Activated CD8-positive, alpha-beta memory T cell treated with anti-CD3 and anti-CD28 coated beads for 1 hour (primary cell): ENCODE results near the gene MVB12A.

Experiments
- DNase-seq, 2 donors: peaks; one replicate each; pipeline ENCODE4 v3.0.0-alpha.2; 2020; ENCODE audit warnings: low read depth in 1 of 2; ENCODE audit errors: extremely low read depth in 1 of 2

MVB12A gene

DNA sequence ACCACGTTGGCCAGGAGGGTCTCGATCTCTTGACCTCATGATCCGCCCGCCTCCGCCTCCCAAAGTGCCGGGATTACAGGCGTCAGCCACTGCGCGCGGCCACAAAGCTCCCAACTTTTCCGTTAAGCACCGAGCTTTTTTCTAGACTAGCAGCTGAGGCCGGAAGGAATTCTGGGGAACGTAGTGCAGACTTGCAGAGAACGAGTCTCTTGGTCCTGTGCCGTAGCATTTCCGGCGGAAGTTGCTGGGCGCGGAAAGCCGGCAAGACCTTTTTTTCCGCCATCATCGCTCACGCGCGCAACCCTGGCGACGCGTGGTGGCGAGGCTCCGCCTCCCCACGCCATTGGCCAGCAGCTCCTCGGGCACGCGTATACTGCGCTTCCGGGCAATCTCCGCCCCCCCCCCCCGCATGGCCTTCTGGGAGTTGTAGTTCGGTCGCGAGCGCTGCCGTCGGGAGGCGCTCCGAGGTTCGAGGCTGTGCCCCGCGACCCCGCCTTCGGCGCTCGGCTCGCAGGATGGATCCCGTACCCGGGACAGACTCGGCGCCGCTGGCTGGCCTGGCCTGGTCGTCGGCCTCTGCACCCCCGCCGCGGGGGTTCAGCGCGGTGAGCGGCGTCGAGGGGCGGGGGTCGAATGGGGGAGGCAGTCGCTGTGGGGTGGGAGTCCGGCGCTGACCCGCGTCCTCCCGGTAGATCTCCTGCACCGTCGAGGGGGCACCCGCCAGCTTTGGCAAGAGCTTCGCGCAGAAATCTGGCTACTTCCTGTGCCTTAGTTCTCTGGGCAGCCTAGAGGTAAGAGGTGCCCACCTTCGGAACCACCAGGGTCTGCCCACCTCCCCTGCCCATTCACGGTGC, at the start of gene MVB12A:
MVB12A (plus strand) TSS at position 427 of the 854 bp plus-strand sequence; CDS start at position 516, 89 bp downstream.
- peak; percentile 86 to 91 for DNase-seq

DNA sequence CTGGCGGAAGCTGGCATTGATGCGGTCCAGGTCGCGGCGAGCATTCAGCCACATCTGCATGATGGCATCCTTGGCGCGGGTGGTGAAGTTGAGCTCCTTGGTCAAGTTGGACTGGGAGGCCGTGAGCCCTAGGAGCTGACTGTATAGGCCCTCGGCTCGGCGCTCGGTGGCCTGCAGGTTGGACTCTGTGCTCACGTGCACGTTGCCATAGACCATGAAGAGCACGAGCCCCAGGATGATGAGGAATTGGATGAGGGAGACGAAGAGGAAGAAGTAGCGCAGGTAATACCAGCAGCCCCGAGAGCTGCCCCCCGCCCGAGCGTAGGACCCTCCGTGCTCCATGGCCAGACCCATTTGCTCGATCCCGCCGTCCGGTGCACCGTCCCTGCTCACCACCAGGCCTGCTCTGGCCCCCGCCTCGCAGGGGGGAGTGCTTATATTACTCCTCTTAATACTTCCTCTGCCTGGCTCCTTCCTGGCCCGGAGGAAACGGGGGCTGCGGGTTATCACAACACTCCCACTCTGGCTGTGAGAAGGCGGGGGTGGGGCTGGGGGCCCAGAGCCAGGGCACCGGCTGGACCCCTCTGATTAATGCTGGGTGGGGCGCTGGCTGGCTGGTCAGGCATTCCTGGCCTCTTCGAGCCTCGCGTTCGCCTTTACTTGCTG, 42.8 kb upstream of the MVB12A start, which contains the start of gene PLVAP:
PLVAP (minus strand) TSS at position 408 of the 666 bp plus-strand sequence; CDS start at position 354, 54 bp downstream.
- DNase-seq: no peak

DNA sequence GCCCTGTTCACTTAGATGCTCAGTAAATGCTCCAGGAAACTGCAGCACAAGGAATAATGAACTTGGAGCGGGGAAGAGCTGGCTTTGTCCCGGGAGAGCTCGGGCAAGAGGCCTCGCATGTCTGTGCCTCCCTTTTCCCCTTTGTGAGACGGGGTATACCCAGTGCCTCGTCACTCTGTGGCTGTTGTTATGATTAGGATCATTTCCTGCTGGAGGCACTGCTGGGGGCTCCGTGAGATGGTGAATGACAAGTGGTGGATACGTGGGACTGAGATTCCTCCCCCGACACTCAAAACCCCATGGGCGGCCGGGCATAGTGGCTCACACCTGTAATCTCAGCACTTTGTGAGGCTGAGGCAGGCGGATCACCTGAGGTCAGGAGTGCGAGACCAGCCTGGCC, 41.6 kb upstream of the MVB12A start:
- no peak for DNase-seq

DNA sequence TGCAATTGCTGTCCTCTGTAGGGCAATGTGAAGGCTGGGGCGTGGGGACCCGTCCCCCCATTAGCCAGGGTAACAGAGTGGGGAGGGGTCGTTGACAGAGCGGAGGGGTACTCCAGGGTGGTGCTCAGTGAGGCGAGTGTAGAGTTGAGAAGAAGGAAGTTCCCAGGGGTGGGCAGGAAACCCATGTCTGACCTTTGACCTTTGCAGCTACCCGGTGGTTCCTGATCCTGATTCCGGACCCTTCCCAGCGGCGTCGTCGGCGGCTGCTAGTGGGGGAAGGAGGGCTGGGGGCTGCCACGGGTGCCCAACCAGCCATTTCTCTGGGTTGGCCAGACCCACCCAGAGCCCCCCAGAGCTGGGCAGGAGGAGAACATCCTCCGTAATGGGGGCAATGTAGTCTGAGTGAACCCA, 40.6 kb upstream of the MVB12A start:
- DNase-seq: no peak

DNA sequence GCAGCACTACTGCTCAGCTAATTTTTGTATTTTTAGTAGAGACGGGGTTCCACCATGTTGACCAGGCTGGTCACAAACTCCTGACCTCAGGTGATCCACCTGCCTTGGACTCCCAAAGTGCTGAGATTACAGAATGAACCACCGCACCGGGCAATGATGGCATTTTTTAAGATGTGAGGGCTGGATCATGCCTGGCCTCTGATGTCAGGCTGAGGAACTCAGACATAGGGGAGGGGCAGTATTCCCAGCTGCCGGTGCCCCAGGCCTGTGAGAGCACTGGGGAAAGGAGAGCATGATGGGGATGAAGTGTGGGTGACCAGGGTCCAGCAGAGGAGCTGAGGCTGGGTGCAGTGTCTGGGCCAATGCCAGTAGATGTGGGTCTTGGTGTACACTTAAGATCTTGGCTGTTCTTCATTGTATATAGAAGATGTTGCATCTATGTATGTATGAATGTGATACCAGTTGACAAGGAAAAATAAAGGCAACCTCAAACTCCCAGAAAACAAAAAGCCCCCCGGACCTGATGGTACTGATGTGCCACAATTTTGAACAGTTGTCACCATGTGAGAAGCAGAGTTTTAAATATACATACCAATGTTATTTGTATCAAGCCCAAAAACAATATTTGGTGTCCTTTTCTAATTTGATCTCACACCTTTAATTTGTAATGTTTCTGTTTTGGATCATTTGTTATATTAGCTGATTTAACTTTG, 39.3 kb upstream of the MVB12A start:
- no peak for DNase-seq

DNA sequence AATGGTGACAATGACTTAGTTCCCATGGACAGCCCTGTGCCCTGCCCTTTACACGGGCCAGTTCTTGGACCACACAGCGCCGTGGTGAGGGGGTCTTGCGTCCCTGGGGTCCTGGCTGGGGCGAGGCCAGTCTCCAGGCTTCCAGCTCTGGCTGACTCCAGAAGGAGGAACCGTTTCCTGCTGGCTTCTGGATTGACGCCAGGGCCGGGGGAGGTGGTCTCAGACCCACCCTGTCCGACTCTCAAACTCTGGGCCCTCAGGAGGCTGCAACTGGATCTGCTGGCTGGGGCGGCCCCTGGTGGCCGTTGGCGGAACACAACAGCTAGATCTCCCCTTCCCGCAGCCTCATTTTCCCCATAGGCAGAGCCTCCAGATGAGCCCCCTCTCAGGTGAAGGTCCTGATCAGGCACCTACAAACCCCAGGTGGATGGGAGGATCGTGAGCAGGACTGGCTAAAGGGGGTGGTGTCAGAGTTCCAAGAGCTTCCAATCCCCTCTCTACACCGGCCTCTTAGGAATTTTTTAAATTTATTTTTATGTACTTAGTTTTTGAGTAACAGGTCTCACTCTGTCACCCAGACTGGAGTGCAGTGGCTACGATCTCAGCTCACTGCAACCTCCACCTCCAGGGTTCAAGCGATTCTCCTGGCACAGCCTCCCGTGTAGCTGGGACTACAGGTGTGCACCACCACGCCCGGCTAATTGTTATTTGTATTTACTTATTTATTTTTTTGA, 33.8 kb upstream of the MVB12A start:
- peak in 1 of 2 donors; percentile 54 for DNase-seq

DNA sequence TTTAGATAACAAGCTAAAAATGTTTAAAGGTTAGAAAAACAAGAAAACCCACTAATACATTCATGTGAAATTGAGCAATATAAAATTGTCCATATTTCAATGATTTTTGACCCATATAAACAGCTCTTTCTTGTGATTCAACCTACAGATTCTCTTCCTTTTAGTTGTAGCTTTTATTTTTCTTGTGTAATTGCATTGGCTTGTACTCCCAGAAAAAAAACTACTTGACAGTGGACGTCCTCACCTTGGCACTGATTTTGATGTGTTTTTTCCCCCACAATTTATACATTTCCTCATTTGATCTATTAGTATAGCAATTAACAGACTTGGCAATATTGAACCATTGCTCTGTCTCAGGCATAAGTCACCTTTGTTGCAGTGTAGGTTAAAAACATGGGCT, 30.6 kb upstream of the MVB12A start:
- no peak for DNase-seq

DNA sequence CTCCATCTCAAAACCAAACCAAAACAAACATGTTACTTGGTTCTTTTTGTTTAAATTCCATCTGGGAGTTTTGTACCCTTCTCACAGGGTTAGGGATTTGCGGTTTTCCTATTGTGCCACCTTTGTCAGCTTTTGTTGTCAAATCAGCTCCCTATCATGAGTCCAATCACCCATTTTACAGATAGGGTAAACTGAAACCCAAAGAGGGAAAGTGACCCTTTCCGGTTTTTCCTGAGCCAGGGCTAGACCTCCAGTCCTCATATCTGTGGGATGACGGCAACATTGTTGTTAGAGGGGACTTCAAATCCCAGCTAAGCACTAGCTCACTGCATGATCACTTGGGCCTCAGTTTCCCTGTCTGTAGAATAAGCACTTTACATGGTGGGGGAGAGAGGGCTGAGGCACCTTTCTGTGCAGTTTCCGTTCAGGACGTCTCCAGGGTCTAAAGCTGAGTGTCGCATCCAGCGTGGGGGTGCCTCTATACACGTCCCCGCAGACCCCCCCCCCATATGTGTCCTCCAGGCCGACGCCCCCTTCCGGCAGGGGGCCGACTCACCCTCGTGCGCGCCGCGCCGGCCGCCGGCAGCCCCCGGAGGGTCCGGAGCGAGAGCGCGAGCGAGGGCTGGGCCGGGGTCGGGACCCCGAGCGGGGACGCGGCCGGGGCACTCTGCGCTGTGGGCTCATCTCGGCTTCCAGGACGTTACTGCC, 29.7 kb upstream of the MVB12A start:
- no peak for DNase-seq

DNA sequence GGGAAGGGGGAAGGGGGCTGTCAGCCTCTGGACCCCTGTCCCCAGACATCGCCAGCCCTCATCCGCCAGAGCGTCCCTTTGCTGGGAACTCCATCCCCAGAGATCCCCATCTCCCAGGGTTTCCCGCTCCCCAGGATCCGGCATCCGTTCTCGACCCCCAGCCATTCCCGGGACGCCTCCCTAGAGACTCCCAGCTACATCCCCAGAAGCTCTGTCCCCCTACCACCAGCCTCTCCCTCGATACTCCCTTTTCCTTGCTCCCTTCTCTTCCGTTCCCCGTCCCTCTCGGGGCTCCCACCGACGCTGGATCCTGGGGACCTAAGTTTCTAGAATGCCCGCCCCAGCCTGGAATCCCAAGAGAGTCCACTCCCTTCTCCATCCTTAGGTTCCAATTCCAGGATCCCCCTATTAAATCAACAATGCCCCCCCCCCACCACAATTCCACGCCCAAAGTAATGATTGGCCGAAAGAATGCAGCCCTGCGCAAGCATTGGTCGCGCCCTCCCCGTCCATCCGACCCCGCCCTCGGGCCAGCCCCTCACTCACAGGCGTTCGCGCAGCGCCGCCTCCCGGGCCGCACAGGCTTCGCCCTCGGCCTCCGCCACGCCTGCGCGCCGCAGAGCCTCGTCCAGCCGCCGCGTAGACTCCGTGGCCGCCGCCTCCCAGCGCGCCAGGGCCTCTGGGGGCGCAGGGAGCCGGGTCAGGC, 29.0 kb upstream of the MVB12A start:
- DNase-seq: peak; percentile 81 to 82

DNA sequence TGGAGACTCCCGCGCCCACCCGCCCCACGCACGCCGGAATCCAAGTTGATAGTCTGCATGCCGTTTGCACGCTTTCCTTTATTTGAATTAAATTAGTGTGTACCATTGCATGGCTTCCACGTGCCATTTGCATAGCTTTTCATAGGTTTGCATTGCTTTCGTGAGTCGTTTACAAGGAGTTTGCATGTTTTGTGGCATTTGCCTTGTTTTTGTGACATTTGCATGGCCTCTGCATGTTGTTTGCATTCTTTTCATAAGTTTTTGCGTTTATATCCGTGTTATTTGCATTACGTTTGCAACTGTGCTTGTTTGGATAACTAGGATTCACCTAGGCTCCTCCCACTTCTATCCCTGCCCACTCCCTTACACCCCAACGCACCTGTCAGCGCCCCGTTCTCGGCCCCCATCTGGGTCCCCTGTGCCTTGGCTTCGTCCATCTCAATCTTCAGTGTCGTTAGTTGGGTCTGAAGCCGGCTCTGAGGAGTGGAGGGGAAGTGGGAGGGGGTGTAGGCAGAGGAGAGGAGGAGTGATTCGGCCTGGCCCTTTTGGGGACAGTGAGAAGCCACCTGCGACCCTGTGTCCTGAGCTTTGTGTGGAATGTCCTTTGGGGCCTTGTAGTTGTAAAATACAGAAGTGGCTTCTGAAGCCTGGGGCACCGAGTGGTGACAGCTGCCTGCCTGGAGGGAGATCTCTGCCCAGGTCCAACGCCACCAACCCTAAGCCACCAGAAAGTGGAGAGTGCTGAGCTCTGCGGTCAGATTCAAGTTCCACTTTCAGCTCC, 28.3 kb upstream of the MVB12A start:
- no peak for DNase-seq

DNA sequence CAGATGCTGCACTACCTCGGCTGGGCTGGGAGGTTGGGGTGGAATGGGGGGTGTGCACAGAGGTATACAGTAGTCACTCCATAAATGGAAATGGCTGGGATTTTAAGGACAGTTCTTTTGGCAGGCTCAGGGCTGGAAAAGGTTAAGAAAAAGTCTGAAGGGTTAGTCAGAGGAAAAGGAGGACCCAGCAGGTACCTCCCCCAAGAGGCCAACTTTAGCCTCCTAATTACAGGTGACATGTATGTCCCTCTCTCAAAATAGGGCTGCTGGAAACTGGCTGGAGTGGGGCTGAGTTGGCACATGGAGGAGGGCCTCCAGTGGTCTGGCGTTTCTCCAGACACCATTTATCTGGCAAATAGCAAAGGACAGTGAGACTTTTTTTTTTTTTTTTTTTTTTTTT, 26.8 kb upstream of the MVB12A start:
- DNase-seq: no peak

DNA sequence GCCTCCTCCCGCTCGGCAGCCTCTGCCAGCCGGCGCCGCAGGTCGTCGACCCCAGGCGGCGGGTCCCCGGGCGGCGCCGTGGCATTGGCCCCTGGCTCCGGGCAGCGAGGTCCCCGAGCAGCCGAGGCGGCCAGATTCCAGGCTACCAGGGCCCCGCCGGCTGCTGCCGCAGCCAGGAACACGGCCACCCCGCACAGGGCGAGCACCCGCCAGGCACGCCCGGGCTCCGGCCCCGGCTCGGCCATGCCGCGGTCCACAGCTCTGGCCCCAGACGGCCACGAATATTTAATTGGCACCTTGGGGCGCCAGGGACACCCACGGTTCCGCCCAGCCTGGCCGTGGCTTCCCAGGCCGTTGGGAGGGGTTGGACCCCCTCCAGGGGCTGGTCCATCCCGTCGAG, 25.9 kb upstream of the MVB12A start, which contains the start of gene CCDC194:
CCDC194 (minus strand) TSS at position 283 of the 400 bp plus-strand sequence; CDS start at position 245, 38 bp downstream.
- DNase-seq: no peak

DNA sequence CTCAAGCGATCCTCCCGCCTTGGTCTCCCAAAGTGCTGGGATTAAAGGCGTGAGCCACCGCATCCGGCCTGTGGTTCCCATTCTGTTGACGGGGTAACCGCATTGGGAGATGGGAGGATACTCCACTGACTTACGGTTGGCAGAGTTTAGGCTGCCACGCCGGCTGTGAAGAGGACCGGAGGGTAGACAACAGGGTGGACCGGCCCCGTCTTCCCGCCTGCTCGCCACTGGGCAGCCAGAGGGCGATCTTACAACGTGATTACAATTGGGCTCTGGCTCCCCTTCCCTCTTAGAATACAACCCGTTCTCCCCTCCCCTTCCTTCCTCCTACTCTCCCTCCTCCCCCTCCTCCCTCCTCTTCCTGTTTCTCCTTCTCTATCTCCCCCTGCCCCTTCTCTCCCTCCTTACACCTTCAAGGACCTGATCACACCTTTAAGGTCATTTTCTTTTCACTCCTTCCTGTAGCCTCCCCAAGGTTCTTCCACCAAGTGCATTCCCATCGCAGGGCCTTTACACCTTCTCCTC, 24.9 kb upstream of the MVB12A start:
- DNase-seq: peak in 1 of 2 donors; percentile 55

DNA sequence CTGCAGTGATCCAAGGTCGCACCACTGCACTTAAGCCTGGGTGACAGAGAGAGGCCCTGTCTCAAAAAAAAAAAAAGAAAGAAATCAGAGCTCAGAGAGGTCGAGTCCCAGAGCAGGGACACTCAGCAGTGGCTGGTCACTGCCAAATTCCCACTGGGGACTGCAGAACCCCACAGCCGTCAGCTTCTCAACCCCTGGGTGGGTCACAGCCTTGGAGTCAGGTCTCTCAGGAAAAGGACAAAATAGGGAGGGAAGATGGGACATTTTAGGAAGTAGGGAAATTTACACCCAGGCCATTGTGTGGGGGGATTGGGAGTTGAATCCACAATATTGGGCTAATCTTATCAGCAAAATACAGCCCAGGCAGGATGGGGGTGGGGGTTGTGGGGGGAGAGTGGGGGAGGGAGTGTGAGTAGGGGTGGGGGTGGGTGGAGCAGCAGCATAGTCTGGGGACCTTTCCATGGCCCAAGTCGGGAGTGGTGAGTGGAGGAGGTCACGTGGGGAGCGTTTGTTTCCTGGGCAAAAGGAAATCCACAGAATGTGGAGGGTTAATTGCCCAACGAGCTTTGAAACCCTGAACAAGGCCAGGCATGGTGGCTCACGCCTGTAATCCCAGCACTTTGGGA, 20.8 kb upstream of the MVB12A start:
- DNase-seq: no peak

DNA sequence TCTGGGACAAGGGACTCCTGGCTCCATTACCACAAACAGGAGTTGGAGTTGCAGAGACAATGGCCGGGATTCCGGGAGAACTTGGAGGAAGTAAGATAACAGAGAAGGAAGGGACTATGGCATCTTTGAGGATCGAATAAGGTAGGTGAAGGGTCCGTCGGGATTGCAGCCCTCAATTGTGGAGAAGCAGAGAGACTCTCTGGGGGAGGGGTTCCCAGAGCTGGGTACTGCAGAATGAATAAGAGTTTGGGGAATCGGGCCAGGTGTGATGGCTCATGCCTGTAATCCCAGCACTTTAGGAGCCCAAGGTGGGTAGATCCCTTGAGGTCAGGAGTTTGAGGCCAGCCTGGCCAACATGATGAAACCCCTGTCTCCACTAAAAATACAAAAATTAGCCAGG, 18.2 kb upstream of the MVB12A start:
- DNase-seq: no peak

DNA sequence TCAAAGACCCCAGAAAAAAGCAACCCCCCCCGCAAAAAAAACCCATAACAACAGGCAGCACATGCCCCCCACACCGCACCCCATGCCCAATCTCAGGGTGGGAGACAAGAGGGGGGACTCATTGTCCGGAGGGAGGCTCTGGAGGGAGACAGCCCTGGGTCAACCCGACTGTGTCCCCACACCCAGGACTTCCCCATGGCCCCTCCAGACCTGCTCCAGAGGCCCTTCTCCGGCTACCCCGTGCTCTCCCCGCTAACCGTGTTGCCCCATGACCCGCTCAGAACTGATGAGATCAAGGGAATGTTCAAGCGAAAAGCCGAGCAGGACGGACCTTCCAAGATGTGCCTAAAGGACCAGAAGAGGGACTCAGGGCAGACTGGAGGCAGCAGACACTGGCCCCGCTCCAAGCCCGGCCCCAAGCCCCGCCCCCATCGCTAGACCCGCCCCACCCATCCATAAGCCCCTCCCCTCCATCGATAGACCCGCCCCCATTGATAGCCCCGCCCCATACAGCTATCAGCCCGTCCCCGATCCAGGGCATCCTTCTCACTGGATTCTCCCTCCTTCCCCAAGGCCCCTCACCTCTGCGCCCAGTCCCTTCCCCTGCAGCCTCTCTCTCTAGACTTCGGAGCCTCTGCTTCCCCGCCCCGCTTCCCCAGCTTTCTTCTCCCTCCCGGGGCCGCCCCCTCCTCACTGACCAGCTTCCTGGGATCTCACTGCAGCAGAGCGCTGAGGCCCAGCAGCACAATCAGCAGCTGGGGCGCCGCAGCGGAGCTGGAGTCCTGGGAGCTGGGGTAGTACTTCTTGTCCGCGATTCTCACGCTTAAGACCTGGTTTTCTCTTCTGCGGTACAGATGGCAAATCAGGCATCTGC, 16.6 kb upstream of the MVB12A start:
- peak in 1 of 2 donors; percentile 38 for DNase-seq

DNA sequence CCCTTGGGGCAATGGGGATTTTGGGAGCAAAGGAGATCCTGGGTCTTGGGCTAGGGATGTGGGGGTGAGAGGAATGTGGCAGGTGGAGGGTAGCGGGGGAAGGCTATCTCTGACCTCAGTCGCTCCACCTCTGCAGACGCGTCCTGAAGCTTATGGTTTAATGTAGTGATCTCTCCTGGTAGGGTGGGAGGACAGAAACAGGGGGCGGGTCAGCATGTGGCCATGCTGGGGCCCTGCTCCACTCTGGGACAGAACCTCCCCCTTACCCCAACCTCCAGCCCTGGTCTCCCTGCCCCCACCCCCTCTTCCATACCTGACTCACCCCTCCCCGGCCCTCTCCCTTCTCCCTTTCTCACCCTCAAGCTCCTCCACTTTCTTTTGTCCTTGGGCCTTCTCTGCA, 15.8 kb upstream of the MVB12A start:
- no peak for DNase-seq
